Subcutaneous abdominal adipose tissue (tissue), 5 donors: ENCODE results near the gene CRY1.
A peak's percentile ranks its signal among the peaks of the same experiment; 100 is the strongest.

Experiments used
- H3K27ac ChIP-seq: one replicate; pipeline ENCODE4 v1.7.0; 2013; ENCODE audit warnings: low read depth, mild to moderate bottlenecking, inconsistent platforms, low read length, moderate library complexity
- H3K27me3 ChIP-seq, 5 donors: one replicate each; pipeline ENCODE4 v1.7.0; 2013; ENCODE audit warnings: low read length in 5 of 5, inconsistent platforms in 1 of 5; ENCODE audit not compliant: control insufficient read depth in 5 of 5, insufficient read depth in 4 of 5
- H3K36me3 ChIP-seq, 5 donors: one replicate each; pipeline ENCODE4 v1.7.0; 2013; ENCODE audit warnings: low read length in 5 of 5; ENCODE audit not compliant: control insufficient read depth in 5 of 5, insufficient read depth in 5 of 5
- H3K4me1 ChIP-seq, 5 donors: one replicate each; pipeline ENCODE4 v1.7.0; 2013; ENCODE audit warnings: low read length in 5 of 5, mild to moderate bottlenecking in 3 of 5, moderate library complexity in 1 of 5; ENCODE audit not compliant: control insufficient read depth in 5 of 5, insufficient read depth in 5 of 5
- H3K4me3 ChIP-seq, 5 donors: one replicate each; pipeline ENCODE4 v1.7.0; 2013; ENCODE audit warnings: low read length in 5 of 5, low read depth in 1 of 5
- H3K9ac ChIP-seq, 5 donors: one replicate each; pipeline ENCODE4 v1.7.0; 2013; ENCODE audit warnings: low read length in 5 of 5, mild to moderate bottlenecking in 4 of 5, moderate library complexity in 3 of 5
- H3K9me3 ChIP-seq, 5 donors: one replicate each; pipeline ENCODE4 v1.7.0; 2013; ENCODE audit warnings: low read length in 5 of 5; ENCODE audit not compliant: control insufficient read depth in 5 of 5
- donor health status: healthy.
- donor health status: healthy.
- donor health status: healthy.
- donor health status: healthy.
- donor health status: healthy.

Gene CRY1

DNA sequence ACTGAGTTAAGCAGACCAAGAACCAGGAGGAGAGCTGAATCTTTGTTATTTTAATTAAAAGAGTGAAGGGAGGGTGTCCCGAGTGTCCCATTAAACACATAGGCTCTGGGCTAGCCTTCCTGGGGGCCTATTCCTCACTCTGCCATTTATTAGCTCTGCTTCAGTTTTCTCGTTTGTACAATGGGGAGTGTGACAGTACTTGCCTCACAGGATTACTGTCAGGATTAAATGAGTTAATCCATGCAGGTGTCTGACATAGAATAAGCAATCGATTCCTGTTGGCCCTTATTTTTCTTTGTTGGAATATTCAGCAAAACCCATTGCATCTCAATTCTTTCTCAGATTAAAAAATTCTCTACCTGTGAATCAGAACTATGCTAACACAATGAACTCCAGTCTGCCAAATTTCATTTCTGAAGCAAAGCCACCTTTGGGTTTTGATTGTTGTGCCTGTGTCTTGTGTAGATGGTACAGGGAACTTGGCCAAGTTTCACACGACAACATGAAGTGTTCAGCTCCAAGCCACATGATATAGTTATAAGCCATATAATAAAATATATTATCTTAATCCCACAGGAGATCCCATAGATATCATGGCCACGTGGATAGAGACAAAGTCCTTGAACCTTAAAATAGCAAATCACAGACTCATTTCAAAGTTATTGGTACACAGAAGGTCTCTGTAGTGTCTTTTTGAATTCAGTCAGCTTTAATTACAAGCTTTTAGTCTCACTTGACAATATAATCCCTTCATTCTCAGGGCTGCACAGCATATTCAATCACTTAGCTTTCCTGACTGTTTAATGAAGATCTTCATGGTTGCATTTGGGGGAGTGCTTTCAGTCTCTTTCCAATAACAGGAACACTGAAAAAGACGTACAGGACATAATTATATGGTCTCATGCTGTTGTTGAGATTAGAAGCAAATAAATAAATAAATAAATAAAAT lies 34.4 kb upstream of the CRY1 start:
- no peak overlapping the region for H3K9ac ChIP-seq
- no peak overlapping the region for H3K27ac ChIP-seq

GRCh38 chr12:107126796-107127481 lies 33.6 kb upstream of the CRY1 start:
- no peaks in the 10 kb centered on the region for H3K36me3 ChIP-seq
- H3K9ac ChIP-seq = no peak overlapping the region
- H3K4me1 ChIP-seq = peaks cover 0 to 1% (median 0%) of the 10 kb centered on the region in 5 donors
- no peak overlapping the region for H3K27ac ChIP-seq
- H3K9me3 ChIP-seq = no peaks in the 10 kb centered on the region
- no peak overlapping the region for H3K4me3 ChIP-seq
- peaks cover 0 to 7% (median 3%) of the 10 kb centered on the region in 5 donors for H3K27me3 ChIP-seq

More for the DNA sequence above, 34.4 kb upstream of the CRY1 start:
- no peaks in the 10 kb centered on the region for H3K9me3 ChIP-seq
- peaks cover 0 to 2% (median 0%) of the 10 kb centered on the region in 5 donors for H3K4me1 ChIP-seq
- peaks cover 0 to 4% (median 0%) of the 10 kb centered on the region in 5 donors for H3K27me3 ChIP-seq
- H3K36me3 ChIP-seq = no peaks in the 10 kb centered on the region
- H3K4me3 ChIP-seq = no peak overlapping the region

- H3K27me3 ChIP-seq = peaks cover 0 to 12% (median 5%) of the 10 kb centered on the region in 5 donors
- H3K9me3 ChIP-seq = no peaks in the 10 kb centered on the region
- H3K4me3 ChIP-seq = no peak overlapping the region
- no peak overlapping the region for H3K9ac ChIP-seq
- H3K27ac ChIP-seq = no peak overlapping the region
- no peaks in the 10 kb centered on the region for H3K4me1 ChIP-seq
- H3K36me3 ChIP-seq = no peaks in the 10 kb centered on the region
Observed at GRCh38 chr12:107125833-107126232, 32.5 kb upstream of the CRY1 start.

- Histone ChIP-seq H3K9me3 (no peaks in the 10 kb centered on the region), H3K4me3 (no peak overlapping the region), H3K27ac (no peak overlapping the region), H3K9ac (no peak overlapping the region), H3K36me3 (no peaks in the 10 kb centered on the region), H3K27me3 (peaks cover 0 to 12% (median 5%) of the 10 kb centered on the region in 5 donors), H3K4me1 (no peaks in the 10 kb centered on the region)
Observed at GRCh38 chr12:107122452-107122958, 29.2 kb upstream of the CRY1 start.

DNA sequence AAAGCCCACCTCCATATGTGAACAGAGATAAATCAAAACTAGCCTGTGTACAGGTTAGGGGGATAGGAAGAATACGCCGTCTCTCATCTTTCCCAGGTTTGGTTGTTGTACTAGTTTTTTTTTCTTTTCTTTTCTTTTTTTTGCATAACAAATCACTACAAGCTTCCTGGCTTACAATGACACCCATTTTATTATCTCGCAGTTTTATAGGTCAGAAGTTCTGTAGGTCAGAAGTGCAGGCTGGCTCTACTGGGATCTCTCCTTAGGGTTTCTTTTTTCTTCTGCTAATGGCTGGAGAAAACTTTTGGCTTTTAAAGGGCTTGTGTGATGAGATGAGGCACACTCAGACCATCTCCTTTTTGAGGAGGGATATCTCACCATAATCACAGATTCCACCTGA lies 25.7 kb upstream of the CRY1 start:
- H3K4me1 ChIP-seq = no peaks in the 10 kb centered on the region
- H3K27me3 ChIP-seq = peaks cover 0 to 12% (median 5%) of the 10 kb centered on the region in 5 donors
- no peaks in the 10 kb centered on the region for H3K36me3 ChIP-seq
- no peak overlapping the region for H3K27ac ChIP-seq
- no peaks in the 10 kb centered on the region for H3K9me3 ChIP-seq
- H3K9ac ChIP-seq = no peak overlapping the region
- H3K4me3 ChIP-seq = no peak overlapping the region

GRCh38 chr12:107118624-107119023 lies 25.3 kb upstream of the CRY1 start:
- H3K27me3 ChIP-seq = peaks cover 0 to 12% (median 5%) of the 10 kb centered on the region in 5 donors
- H3K27ac ChIP-seq = no peak overlapping the region
- H3K4me1 ChIP-seq = no peaks in the 10 kb centered on the region
- no peaks in the 10 kb centered on the region for H3K9me3 ChIP-seq
- H3K4me3 ChIP-seq = no peak overlapping the region
- no peak overlapping the region for H3K9ac ChIP-seq
- no peaks in the 10 kb centered on the region for H3K36me3 ChIP-seq

DNA sequence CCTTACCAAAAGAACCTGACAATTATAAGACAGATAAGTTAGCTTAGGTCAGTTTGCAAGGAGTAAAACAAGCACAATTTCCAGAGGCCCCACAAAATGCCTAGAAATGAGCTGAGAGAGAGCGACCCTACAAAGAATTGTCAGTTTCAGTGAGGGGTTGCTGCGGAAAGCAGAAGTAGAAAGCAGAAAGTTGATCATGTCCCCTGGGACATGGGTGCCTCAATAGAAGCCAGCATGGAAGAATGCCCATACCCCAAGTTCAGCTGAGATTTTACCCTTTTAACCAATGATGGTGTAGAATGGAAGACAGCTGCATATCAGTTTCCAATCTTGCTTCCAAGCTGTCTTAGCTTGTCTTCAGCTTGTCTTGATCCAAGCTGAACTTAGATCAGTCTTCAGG lies 21.8 kb upstream of the CRY1 start:
- Histone ChIP-seq H3K9ac (no peak overlapping the region), H3K27ac (no peak overlapping the region), H3K9me3 (no peaks in the 10 kb centered on the region), H3K27me3 (no peaks in the 10 kb centered on the region), H3K4me3 (no peak overlapping the region), H3K36me3 (no peaks in the 10 kb centered on the region), H3K4me1 (peaks cover 0 to 5% (median 0%) of the 10 kb centered on the region in 5 donors)

DNA sequence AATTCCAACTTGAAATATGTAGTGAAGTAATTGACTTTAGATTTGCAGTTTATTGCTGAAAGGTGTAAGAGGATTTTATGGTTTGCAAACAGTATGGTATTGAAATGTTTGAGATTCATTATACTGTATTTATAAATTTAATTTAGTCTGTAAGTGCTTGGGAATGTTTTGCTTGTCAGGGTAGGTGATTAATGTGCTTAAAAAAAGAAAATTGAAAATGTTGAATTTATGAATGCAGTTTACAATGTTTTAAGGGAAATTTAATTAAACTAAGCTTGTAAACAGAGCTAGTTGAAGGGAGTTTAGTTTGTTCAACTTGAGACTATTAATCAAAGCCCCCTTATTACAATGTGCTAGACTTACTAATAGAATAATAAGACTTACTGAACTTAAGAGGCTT lies 18.0 kb upstream of the CRY1 start:
- Histone ChIP-seq H3K27me3 (no peaks in the 10 kb centered on the region), H3K4me1 (peaks cover 0 to 5% (median 0%) of the 10 kb centered on the region in 5 donors), H3K9me3 (no peaks in the 10 kb centered on the region), H3K9ac (no peak overlapping the region), H3K36me3 (no peaks in the 10 kb centered on the region), H3K27ac (no peak overlapping the region), H3K4me3 (no peak overlapping the region)

- peaks cover 0 to 5% (median 0%) of the 10 kb centered on the region in 5 donors for H3K4me1 ChIP-seq
- no peaks in the 10 kb centered on the region for H3K27me3 ChIP-seq
- H3K9ac ChIP-seq = no peak overlapping the region
- H3K27ac ChIP-seq = no peak overlapping the region
- no peaks in the 10 kb centered on the region for H3K9me3 ChIP-seq
- peak overlapping the region; percentile 1 to 43 (median 12) for H3K4me3 ChIP-seq
- H3K36me3 ChIP-seq = no peaks in the 10 kb centered on the region
Observed at GRCh38 chr12:107109726-107110719, 16.7 kb upstream of the CRY1 start.
